HG02798 (cell line): ENCODE measurements around the gene CSMD2.
"Not testable (repeated sequence)": the region's sequence is repeated elsewhere in the genome, so short reads cannot be mapped to it uniquely, and the experiment has no call there.

Experiments
- ATAC-seq: cut with Tn5 transposase; IDR thresholded peaks from one replicate; pipeline ENCODE4 v1.9.1; 2021; ENCODE audit warnings: mild to moderate bottlenecking; ENCODE audit not compliant: unreplicated experiment, poor library complexity

Gene CSMD2

DNA sequence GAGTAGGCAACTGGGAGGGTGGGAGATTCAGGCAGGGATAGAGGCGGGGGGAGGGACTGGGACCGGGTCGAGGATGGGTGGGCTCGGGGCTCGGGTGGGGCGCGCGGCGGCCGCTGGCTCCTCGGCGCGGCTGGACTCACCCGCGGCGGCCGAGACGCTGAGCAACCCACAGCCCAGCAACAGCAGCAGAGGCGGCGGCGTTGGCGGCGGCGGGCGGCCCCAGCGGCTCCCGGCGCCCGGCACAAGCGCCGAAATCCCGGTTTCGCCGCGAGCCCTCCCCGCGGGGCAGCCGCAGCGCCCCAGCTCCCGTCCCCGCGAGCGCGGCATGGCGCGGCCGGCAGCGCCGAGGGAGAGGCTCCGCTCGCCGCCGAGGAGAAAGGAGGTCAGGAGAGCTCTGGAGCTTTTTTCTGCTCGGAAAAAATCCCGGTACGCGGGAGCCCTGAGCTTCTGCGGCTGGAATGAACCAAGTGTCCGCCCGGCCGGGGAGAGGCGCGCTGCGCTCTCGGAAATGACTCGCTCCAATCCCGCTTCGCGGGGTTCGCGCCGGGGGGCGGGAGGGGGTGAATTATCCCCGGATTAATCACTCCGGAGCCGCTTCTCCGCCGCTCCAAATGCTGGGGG, at the start of gene CSMD2:
CSMD2 (minus strand) TSS at position 460 of the 621 bp plus-strand sequence; CDS start at position 327, 133 bp downstream.
- ATAC-seq = no peak

DNA sequence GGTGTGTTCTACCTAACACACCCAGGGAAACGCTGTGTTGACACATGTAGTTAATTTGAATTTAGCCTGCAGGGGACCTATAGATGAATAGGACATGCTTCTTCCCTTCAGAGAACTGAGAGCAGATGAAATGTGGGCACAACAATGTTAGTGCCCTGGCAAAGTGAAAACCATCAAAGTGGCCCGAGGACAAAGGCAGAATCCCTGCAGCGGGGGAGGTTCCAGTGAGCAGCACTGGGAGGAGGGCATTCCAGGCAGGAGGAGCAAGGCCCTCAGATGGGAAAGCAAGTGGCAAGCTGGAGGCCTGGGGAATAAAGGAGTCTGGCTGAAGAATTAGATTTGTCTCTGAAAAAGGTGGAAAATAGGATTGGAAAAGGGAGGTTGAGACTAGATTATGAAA, 48.9 kb upstream of the CSMD2 start:
- ATAC-seq = no peak

- no peak for ATAC-seq
These were observed 47.6 kb upstream of the CSMD2 start for GRCh38 chr1:34212673-34213072.

DNA sequence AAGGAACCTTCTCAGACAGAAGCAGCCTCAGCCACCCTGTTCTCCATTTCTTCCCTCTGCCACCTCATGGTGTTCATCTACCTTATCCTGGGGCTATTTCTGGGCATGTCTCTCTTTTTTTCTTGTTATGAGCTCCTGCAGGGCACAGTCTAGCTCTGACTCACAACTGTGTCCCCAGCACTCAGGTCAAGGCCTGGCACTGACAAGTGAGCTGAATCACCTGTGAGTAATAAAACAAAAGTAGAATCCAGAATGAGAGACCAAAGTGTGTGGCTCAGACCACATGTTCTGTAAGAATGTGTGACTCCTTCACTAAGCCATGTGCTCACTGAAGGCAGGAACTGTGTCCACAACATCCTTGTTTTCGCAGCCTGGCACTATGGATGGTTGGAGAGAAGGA, 34.9 kb upstream of the CSMD2 start:
- ATAC-seq = no peak

GRCh38 chr1:34192621-34193020, 27.6 kb upstream of the CSMD2 start:
- ATAC-seq = no peak

DNA sequence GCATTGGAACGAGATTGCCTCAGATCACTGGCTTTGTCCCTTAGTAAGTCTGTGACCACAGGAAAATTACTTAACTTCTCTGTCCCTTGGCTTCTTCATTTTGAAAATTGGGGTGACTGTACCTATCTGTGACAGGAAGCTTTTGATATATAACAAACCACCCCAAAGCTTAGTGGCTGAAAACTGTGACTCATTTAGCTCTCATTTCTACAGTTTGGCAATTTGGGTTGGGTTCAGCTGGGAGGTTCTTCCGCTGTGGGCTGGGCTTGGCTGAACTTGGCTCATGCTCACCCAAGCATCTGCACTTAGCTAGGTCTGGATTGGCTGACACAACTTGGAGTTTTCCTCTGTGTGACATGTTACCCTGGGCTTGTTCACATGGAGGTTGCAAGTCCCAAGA, 25.7 kb upstream of the CSMD2 start:
- no peak for ATAC-seq

DNA sequence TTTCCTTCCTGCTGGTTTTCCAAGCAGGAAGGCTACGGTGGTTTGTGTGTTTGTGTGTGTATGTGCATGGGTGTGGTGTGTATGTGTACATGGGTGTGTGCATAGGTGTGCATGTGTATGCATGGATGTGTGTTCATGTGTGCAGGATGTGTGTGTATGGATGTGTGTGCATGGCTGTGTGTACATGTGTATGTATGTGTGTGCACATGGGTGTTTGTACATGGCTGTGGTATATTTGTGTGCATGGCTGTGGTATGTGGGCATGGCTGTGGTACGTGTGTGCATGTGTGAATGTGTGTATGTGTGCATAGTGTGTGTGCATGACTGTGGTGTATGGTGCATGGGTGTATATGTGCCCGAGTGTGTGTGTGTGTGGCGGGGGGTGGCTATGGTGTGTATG, 24.0 kb upstream of the CSMD2 start:
- ATAC-seq = no peak

DNA sequence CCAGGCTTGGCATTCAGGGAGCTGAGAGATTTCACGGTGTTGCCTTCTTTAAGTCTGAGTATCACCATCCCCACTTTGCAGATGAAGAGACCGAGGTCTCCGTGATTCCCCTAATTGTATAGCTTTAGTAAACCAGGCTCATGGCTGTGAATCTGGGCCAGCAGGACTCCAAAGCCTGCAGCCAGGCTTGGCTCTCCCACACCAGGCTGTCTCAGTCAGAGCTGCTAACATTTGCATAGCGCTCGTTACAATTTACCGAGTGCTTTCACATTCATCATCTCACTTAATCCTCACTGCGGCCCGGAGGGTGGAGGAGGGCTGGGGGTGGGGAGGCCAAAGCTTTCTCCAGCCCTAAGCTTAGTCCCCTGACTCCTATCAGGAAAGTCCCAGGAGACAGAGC, 23.4 kb upstream of the CSMD2 start:
- ATAC-seq = no peak

DNA sequence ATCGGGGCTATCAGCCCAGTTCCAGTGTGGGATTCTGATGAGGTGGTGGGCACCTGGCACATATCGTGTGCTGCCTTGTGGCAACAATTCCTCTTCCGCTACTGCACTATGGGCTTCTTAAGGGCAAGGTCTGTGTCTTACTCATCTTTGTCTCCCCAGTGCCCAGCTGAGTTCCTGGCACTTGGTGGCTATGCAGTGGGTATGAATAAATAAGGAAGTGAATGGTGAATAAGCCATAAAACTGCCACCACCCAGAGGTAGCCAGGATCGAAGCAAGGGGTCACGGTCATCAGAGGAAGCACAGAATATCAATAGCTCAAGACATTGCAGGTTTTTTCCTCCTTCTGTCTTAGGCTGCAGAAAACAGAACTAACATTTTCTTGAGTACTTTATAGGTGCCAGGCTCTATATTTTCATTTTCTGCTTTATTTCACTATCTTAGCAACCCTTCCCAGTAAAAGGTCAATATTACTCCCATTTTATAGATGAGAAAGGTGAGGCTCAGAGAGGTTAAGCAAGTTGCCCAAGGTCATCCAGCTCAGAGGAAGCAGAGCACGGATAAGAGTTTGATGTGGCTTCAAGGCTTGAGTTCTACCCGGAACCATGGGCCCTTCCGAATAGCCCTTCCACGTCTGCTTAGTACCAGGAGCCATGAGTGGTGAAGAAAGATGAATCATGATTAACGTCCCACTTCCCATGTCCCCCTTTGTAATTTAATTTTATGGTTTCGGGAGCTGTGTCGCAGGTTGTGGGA, 21.9 kb upstream of the CSMD2 start:
- no peak for ATAC-seq

DNA sequence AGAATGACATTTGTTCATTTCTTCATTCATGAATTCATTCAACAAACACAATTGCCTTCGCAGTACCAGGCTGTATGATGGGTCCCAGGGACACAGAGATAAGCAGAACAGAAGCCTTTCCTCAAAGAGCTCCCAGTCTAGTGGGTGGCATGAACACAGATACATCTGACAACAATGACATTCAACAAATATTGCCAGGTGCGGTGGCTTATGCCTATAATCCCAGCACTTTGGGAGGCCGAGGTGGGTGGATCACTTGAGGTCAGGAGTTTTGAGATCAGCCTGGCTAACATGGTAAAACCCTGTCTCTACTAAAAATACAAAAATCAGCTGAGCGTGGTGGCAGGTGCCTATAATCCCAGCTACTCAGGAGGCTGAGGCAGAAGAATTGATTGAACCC, 18.4 kb upstream of the CSMD2 start:
- not testable (repeated sequence) for ATAC-seq

- no peak for ATAC-seq
These were observed 13.0 kb upstream of the CSMD2 start for GRCh38 chr1:34178072-34178471.

DNA sequence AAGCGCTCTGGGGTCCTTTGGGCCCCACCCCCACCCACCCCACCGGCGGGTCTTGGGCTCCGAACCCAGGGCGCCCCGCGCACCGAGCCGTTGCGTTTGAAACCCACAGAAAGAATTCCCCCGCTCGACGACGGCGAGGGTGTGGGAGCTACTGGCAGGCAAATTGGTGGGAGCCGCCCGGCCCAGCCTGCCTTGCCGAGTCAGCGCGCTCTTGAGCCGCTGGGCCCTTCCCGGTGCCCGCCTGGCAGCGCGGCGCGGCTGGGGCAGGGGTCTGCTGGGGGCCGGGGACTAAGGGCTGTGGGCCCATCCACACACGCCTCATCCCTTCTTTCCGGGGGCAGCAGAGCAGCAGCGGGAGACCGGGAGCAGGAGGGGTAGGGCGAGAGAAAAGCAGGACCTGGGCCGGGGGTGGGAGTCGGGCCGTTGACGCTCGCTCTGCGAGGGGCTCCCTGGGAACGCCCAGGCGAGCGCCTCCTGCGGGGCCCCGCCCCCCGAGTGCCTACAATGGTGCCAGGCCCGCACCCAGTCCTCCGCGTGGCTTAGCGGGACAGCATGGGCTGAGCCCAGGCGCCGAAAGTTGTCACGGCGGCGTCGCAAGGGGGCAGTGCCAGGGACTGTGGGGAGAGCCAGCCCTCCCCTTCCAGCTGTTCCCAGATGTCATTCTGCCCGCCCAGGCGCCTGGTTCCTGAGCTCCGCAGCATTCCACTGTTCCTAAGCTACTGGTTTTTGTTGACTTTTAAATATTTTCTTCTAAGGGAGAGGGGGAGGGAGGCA, 12.0 kb upstream of the CSMD2 start, which contains the start of gene C1orf94:
C1orf94 (plus strand) TSS at position 78 of the 774 bp plus-strand sequence. CDS start 883 bp downstream, outside the sequence.
- no peak for ATAC-seq

DNA sequence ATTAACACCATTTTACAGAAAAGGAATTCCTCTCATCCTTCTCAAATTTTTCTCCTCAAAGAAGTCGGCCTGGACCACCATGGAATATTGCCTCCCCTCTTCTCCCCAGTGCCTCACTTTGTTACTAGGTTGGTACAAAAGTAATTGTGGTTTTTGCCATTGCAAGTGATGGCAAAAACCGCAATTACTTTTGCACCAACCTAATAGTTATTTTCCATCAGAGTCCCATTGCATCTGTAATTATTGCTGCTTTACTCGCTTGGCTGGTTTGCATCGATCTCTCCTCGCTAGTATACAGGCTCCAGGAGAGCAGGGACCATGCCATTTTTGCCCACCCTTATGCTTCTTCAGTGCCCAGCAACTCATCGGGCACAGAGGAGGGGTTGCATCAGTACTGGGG, 10.7 kb upstream of the CSMD2 start:
- ATAC-seq = no peak

- ATAC-seq = no peak
These were observed 2.4 kb upstream of the CSMD2 start for GRCh38 chr1:34167389-34167788.

DNA sequence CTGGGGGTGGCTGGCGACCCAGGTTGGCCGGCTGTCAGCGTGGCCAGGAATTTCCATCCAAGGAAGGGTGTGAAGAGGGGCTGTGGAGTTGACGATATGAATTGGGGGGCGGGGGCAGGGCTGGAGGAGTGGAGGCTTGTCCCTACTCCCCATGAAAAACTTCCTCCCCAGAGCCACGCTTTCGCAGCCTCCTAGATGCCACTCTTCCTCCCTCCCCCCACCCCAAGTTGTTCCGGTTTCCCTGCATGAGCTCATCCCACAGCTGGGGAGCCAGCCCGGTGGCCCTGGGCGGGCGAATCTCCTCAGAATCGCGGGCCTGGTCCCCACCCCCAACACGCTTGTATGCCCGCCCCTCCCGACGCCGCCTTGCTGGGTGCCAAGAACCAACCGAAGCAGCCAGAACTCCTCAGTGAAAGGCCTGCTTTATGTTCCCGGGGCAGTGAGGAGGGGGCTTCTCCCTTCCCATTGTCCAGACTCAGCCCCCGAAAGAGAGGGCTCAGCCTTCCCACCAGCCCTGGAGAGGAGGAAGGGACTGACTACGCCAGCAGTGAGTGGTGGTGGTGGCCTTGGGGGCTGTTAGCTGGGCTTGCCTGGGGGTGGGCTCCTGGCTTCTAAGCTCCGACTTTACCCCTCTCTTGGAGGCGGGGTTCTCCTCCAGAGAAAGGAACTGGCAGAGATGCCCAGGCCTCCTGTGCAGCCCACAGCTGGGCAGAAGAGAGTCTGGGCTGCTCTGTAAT, 1.8 kb upstream of the CSMD2 start:
- no peak for ATAC-seq

GRCh38 chr1:34166191-34166624, 1.2 kb upstream of the CSMD2 start:
- no peak for ATAC-seq

DNA sequence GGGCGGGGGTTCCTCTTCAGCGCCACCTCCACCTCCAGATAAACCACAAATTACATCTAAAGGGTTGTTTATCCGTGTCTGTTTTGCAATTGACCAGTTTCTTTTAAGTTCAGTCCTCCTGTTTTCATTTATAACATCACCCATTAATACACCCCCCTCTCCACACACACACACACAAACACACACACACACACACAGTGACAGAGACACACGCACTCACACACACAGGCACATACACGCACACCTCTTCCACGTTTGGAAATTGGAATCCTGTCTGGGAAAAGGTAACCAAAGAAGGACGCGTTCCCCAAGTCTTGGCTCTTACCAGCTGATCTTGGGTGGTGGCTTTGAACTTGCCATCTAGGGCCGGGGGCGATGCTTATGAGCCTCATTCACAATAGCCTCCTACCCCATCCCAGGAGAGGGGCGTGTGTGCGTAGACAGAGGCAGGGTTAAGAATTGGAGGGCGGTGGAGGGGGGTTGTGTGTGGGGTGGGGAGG, 442 bp upstream of the CSMD2 start:
- ATAC-seq = no peak

- no peak for ATAC-seq
These were observed 968 bp downstream of the CSMD2 start for GRCh38 chr1:34163792-34164731.
